LNCAP (cell line): ENCODE results near the gene SCNN1A.

Source experiments
- TF ChIP-seq, protein P1 (sequence below): fragments of 450-650 bp; IDR thresholded peaks from 2 replicates; pipeline ENCODE4 v1.5.1; 2017; ENCODE audit warnings: mild to moderate bottlenecking

Gene SCNN1A

DNA sequence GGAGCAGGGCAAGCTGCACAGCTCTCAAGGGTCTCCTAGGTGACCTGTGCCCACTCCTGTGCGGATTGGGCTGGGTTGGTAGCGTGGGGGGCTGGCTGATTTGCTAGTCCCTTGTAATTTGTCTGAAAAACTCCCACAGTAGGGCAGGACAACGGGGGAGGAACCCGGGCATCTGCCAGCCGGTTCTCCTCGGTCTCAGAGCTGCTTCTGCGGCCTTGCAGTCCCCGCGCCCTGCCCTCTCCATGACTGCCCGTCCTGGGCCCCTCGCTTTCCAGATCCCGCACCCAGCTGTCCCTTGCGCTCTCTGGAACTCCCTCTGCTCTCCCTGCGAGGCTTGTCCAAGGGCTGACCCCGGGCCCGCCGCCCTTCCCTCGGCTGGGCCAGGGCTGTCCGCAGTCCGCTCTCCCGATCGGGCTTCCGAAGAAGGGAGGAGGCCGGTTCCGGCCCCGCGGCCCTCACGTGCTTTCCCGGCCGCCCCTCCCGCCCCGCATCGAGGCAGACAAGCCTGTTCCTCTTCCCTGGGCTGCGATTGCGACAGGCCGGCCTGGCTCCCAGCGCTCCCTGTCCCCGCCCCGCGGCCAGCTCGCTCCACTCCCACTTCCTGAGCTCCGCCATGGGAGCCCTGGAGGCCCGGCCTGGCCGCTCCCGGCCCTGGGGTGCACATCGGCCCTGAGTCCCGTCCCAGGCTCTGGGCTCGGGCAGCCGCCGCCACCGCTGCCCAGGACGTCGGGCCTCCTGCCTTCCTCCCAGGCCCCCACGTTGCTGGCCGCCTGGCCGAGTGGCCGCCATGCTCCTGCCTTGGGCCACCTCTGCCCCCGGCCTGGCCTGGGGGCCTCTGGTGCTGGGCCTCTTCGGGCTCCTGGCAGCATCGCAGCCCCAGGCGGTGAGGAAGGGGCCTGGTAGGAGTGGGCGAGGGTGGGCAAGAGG, 8.5 kb upstream of the SCNN1A start, which contains the start of gene LTBR:
Gene LTBR (plus strand): TSS at position 591 of the 927 bp plus-strand sequence. CDS start 197 bp downstream, at position 788.
- TF ChIP-seq, protein P1, sequence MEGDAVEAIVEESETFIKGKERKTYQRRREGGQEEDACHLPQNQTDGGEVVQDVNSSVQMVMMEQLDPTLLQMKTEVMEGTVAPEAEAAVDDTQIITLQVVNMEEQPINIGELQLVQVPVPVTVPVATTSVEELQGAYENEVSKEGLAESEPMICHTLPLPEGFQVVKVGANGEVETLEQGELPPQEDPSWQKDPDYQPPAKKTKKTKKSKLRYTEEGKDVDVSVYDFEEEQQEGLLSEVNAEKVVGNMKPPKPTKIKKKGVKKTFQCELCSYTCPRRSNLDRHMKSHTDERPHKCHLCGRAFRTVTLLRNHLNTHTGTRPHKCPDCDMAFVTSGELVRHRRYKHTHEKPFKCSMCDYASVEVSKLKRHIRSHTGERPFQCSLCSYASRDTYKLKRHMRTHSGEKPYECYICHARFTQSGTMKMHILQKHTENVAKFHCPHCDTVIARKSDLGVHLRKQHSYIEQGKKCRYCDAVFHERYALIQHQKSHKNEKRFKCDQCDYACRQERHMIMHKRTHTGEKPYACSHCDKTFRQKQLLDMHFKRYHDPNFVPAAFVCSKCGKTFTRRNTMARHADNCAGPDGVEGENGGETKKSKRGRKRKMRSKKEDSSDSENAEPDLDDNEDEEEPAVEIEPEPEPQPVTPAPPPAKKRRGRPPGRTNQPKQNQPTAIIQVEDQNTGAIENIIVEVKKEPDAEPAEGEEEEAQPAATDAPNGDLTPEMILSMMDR = no peak

DNA sequence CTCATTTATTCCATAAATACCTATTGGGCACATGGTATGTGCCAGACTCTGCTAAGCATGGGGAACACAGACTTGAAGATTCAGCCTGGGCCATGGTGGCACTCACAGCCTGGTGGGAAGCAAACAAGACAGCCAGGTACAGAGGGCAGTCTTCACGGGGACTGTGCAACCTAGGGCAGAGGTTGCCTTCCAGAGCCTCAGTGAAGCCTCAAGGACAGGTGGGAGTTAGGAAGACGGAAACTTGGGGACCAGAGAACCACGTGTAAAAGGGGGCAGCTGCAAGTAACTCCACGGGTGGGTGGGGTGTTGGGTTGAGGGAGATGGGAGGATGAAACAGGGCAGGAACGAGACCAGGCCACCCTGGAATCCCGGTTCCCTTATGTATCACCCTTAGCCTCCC, 7.6 kb upstream of the SCNN1A start:
- TF ChIP-seq, protein P1 = no peak

DNA sequence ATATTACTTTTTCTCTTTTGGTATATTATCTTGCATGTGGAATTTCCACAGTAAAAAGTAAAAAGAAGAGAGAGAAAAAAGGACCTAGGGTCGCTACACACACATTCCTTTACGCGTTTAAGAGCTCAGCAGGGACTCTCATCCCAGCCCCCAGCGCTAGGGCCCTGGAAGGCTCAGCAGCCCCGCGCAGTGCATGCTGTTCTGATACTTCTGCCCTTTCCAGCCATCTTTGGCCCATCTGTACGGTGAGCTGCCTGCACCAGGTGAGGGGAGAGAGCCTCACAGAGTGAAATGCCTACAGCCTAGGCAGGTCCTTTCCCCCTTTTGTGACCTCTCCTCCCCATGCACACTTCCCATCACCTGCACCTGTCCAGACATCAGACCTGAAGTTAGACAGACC, 7.0 kb upstream of the SCNN1A start:
- TF ChIP-seq, protein P1 = no peak

DNA sequence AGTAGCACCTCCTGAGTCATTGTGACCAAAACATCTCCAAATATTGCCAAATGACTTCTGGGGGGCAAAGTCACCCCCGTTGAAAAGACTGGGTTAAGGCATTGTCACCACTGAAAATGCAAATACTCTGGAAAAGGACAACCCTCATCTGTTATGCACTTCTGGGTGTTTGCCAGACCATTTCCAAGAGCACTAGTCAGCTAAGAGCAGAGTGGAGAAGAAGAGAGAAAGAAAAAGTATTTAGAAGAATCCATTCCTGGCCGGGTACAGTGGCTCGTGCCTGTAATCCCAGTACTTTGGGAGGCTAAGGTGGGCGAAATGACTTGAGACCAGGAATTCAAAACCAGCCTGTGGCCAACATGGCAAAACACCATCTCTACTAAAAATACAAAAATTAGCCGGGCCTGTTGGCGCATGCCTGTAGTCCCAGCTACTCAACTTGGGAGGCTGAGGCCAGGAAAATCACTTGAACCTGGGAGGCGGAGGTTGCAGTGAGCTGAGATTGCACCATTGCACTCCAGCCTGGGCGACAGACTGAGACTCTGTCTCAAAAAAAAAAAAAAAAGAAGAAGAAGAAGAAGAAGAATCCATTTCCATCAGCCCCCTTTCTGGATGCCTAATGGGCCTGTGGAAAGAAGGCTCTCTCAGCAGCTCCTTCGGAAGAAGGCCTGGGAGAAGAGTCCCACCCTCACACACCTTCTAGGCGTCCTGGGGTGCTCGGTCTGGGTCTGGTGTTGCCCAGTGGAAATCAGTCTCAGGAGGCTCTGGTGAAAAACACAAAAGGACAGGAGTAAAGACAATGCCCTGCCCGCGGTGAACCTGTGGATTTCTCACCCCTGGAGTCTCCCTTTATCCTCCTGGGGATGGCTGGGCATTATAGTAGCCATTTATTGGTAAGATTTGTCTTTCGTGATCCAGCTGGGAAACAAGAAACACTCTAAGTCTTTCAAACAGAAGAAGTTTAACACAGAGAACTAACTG, 5.1 kb upstream of the SCNN1A start:
- TF ChIP-seq, protein P1 = no peak

DNA sequence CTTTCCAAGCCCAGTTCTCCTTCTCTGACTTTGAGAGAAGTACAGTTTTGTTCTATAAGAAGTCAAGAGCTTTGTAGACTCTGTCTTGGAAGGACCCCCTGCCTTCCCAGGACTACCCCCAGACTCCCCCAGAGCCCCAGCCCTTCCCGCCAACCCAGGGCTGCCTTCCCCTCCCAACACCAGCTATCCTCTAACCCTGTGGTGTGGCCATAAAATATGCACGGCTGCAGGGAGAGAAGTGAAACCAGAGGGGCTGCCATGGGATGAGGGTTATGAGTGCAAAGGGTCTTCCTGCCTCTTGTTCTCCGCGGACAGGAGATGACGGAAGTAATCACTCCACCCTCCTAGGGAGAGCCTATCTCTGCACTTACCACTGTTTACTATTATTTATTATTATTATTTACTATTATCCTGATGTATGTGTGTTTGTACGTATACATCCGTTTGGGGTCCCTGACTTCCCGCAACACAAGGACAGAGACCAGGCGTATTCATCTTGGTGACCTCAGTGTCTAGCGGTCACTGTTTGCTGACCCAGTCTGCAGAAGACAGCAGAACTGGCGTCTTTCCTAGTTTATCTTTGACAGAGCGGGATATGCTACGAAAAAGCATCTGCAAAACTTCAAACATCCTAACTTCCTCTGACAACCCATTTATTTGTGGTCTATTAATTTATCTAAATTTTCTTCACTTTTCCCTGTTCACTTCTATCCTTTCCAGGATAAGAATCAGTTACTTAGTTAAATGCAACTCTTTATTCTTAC, 3.5 kb upstream of the SCNN1A start:
- TF ChIP-seq, protein P1 = no peak

DNA sequence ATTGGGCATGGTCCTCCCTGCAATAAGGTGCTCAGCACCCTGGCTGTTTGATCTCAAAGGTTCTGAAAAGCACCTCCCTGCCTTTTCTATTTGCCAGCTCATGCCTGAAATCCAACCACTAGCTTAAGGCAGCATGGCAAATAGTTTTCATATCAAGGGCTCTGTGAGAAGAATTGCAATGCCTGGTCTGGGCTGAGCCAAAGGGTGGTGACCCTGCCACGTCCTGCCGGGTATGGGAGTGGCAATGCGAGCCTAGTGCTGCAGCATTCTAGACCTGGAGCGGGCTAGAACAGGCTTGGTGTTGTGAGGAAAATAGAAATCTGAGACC, 2.3 kb upstream of the SCNN1A start:
- TF ChIP-seq, protein P1 = no peak
